Sigmoid colon (tissue), 7 donors: ENCODE measurements around the gene NEUROD1. TPM values are rescaled to one million over a fixed set of nuclear protein-coding genes. Genes with fewer than 3 reads are reported as not detected.

ENCODE experiments used
- DNase-seq: peaks from one replicate; pipeline ENCODE4 v3.0.0-alpha.2; 2019
- H3K27ac ChIP-seq, 4 donors: fragments of 200-600 bp; sonication (generic); one replicate each; pipeline ENCODE4 v1.5.1; 2016 to 2019; ENCODE audit warnings: mild to moderate bottlenecking in 1 of 4
- H3K27me3 ChIP-seq, 3 donors: fragments of 200-600 bp; sonication (generic); one replicate each; pipeline ENCODE4 v1.5.1; 2019; ENCODE audit warnings: mild to moderate bottlenecking in 1 of 3
- H3K36me3 ChIP-seq, 4 donors: fragments of 200-600 bp; sonication (generic); one replicate each; pipeline ENCODE4 v1.5.1; 2016 to 2019
- H3K4me1 ChIP-seq, 4 donors: fragments of 200-600 bp; sonication (generic); one replicate each; pipeline ENCODE4 v1.5.1; 2017 to 2019
- H3K4me3 ChIP-seq, 4 donors: fragments of 200-600 bp; sonication (generic); one replicate each; pipeline ENCODE4 v1.5.1; 2017 to 2019; ENCODE audit warnings: mild to moderate bottlenecking in 2 of 4, moderate library complexity in 1 of 4
- H3K9me3 ChIP-seq, 4 donors: fragments of 200-600 bp in 3 of 4; sonication (generic) in 3 of 4; one replicate each; pipeline versions ENCODE4 v1.5.1 to v1.6.1; 2013 to 2019
- EP300 ChIP-seq, 4 donors: sonication (generic); formaldehyde crosslinking; IDR thresholded peaks; one replicate each; pipeline ENCODE4 v1.6.1; 2017; ENCODE audit warnings: antibody characterized with exemption in 4 of 4
- POLR2A ChIP-seq, 2 donors: fragments of 450-650 bp; IDR thresholded peaks; one replicate each; pipeline ENCODE4 v1.6.1; 2016; ENCODE audit warnings: antibody characterized with exemption in 2 of 2, mild to moderate bottlenecking in 2 of 2, moderate library complexity in 2 of 2
- POLR2AphosphoS5 ChIP-seq, 4 donors: sonication (generic); formaldehyde crosslinking; IDR thresholded peaks; one replicate each; pipeline ENCODE4 v1.6.1; 2017; ENCODE audit warnings: antibody characterized with exemption in 4 of 4
- WGBS, 2 donors: extraction: QIAGEN DNeasy Blood & Tissue Kit; methylation state at CpG; one replicate each; pipeline ENCODE4 v1.1.7; 2013; 5-methylcytosine and 5-hydroxymethylcytosine counted together
- intact Hi-C: fragments of 100-400 bp; cut with DNase I; formaldehyde crosslinking; loops from one replicate; pipeline ENCODE4 v1.15.1; 2023
- polyA plus RNA-seq, 3 donors: library from polyadenylated mRNA; stranded (reverse); fragments of 200-250 nt; gene quantifications; one replicate each; pipeline ENCODE4 v1.2.3, GENCODE V29; 2013
- total RNA-seq, 4 donors: library from RNA; depleted of rRNA; stranded (reverse); fragments of >200 nt; gene quantifications; one replicate each; pipeline ENCODE4 v1.1.0, GENCODE V29; 2016
- TF ChIP-seq, protein P1 (sequence below), 4 experiments: fragments of 450-650 bp in 3 of 4; fragments of 200-600 bp in 1 of 4; IDR thresholded peaks; one replicate each; pipeline ENCODE4 v1.5.1; 2016 to 2019; ENCODE audit warnings: antibody characterized with exemption in 4 of 4, mild to moderate bottlenecking in 3 of 4, moderate library complexity in 2 of 4
- donor health status: healthy with polysubstance abuse.
- donor health status: Bipolar disorder and iron deficiency.
- donor health status: healthy.

Gene NEUROD1
- total and polyA plus RNA-seq, 7 donors, result 0.39 to 3.6 (median 2.3) TPM; not detected in 4

DNA sequence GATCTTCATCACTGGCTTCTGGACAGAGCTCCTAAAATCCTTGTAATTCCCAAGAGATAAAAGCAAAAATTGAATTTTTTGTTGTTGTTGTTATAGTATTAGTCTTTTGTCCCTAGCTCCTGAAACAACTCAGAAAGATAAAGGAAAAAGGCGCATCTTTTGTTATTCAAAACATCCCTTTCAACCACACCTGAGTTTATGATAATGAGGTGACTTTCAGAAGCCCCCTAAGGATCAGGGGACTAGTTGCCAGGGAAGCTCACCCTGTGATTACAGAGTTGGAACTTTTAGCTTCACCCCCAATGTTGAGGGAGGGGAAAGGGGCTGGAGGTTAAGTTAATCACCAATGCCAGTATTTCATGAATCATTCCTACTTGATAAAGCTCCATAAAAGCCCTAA is 13.1 kb downstream of the NEUROD1 start:
- no peak overlapping the region for H3K27ac ChIP-seq
- intact Hi-C loops, result no loop called here
- H3K27me3 ChIP-seq, result peaks cover 0 to 9% (median 0%) of the 10 kb centered on the region in 3 donors
- 75 to 84% methylated on average over 1 of the region's 1 CpG for WGBS, 2 donors
- H3K9me3 ChIP-seq, result peaks cover 0 to 5% (median 0%) of the 10 kb centered on the region in 4 donors
- TF ChIP-seq EP300 (IDR thresholded peaks at IDR 0.05), result no peak
- no peaks in the 10 kb centered on the region for H3K4me1 ChIP-seq
- no peaks in the 10 kb centered on the region for H3K36me3 ChIP-seq
- H3K4me3 ChIP-seq, result no peak overlapping the region
- no peak for DNase-seq

DNA sequence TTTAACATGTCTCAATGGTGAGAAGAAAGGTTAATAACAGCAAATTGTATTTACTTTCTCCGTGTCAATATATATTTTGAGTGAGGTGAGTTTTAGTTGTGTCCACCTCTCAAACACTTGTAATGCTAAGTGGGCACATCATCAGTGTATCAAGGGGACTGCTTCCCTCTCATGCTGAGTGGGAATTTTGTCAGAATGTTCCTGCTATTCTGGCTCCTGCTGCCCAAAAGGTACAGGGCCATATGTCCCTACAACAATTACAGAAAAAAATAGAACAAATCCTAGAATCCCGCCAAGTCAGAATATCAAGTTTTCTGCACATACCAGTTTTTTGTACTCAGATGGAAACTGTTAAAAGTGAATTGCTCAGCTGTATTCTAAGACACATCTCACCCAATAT is 18.0 kb downstream of the NEUROD1 start:
- Histone ChIP-seq H3K4me3 (no peak overlapping the region), H3K9me3 (peaks cover 0 to 5% (median 0%) of the 10 kb centered on the region in 4 donors), H3K27me3 (peaks cover 0 to 31% (median 0%) of the 10 kb centered on the region in 3 donors), H3K27ac (no peak overlapping the region), H3K36me3 (no peaks in the 10 kb centered on the region), H3K4me1 (peaks cover 0 to 3% (median 2%) of the 10 kb centered on the region in 4 donors)
- 95 to 99% methylated on average over 2 of the region's 2 CpGs for WGBS, 2 donors
- intact Hi-C loops, result no loop called here
- TF ChIP-seq POLR2A (IDR thresholded peaks at IDR 0.05), result no peak
- no peak for TF ChIP-seq EP300 (IDR thresholded peaks at IDR 0.05)
- TF ChIP-seq POLR2AphosphoS5 (IDR thresholded peaks at IDR 0.05), result no peak
- TF ChIP-seq, protein P1, sequence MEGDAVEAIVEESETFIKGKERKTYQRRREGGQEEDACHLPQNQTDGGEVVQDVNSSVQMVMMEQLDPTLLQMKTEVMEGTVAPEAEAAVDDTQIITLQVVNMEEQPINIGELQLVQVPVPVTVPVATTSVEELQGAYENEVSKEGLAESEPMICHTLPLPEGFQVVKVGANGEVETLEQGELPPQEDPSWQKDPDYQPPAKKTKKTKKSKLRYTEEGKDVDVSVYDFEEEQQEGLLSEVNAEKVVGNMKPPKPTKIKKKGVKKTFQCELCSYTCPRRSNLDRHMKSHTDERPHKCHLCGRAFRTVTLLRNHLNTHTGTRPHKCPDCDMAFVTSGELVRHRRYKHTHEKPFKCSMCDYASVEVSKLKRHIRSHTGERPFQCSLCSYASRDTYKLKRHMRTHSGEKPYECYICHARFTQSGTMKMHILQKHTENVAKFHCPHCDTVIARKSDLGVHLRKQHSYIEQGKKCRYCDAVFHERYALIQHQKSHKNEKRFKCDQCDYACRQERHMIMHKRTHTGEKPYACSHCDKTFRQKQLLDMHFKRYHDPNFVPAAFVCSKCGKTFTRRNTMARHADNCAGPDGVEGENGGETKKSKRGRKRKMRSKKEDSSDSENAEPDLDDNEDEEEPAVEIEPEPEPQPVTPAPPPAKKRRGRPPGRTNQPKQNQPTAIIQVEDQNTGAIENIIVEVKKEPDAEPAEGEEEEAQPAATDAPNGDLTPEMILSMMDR (IDR thresholded peaks at IDR 0.05), result no peak
- DNase-seq, result no peak

DNA sequence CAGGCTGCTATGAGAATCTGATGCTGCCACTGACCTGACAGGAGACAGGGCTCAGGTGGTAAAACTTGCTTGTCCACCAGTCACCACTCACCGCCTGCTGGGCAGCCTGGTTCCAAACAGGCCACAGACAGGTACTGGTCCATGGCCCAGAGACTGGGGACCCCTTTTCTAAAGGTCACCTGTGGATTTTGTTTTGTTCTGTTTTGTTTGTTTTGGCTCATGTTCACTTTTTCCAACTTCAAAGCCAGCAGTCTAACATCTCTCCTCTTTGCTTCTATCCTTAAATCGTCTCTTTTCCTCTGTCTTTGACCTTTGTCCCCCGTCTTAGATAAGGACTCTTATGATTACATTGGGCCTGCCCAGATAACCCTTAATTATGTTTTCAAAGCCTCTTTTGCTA is 20.1 kb downstream of the NEUROD1 start:
- no peak for DNase-seq
- intact Hi-C loops, result no loop called here
- no peaks in the 10 kb centered on the region for H3K36me3 ChIP-seq
- peaks cover 0 to 42% (median 0%) of the 10 kb centered on the region in 3 donors for H3K27me3 ChIP-seq
- H3K4me3 ChIP-seq, result no peak overlapping the region
- H3K27ac ChIP-seq, result no peak overlapping the region
- TF ChIP-seq, protein P1 (IDR thresholded peaks at IDR 0.05), result no peak
- no peak for TF ChIP-seq POLR2AphosphoS5 (IDR thresholded peaks at IDR 0.05)
- TF ChIP-seq POLR2A (IDR thresholded peaks at IDR 0.05), result no peak
- no peak for TF ChIP-seq EP300 (IDR thresholded peaks at IDR 0.05)
- no peaks in the 10 kb centered on the region for H3K9me3 ChIP-seq
- peaks cover 0 to 13% (median 10%) of the 10 kb centered on the region in 4 donors for H3K4me1 ChIP-seq
- WGBS, 2 donors, result 22 to 60% methylated on average over 3 of the region's 3 CpGs

DNA sequence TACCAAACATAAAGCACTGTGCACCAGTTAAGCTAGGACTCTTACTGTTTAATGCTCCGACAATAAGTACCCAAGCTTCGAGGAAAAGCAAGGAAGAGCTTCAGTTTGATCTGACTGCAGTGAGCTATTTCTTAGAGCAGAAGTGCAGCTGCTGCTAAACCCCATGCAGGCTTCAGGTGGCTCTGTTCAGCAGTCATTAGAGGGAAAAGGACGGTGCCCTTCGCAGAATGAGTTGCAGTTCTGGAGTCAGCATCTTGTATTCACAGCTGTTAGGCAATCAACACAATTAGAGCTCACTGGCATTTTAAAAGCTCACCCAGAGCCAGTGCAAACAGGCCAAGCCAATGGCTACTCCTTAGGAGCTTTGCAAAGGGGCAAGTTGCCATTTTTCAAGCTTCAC is 21.9 kb downstream of the NEUROD1 start:
- 88 to 91% methylated on average over 4 of the region's 4 CpGs for whole genome bisulfite sequencing, 2 donors
- Histone ChIP-seq H3K4me3 (no peak overlapping the region), H3K4me1 (peaks cover 0 to 13% (median 10%) of the 10 kb centered on the region in 4 donors), H3K9me3 (no peaks in the 10 kb centered on the region), H3K27ac (no peak overlapping the region), H3K36me3 (no peaks in the 10 kb centered on the region), H3K27me3 (peaks cover 0 to 42% (median 0%) of the 10 kb centered on the region in 3 donors)
- no peak for DNase-seq
- TF ChIP-seq, protein P1 (IDR thresholded peaks at IDR 0.05), result no peak
- no peak for TF ChIP-seq POLR2A (IDR thresholded peaks at IDR 0.05)
- TF ChIP-seq POLR2AphosphoS5 (IDR thresholded peaks at IDR 0.05), result no peak
- TF ChIP-seq EP300 (IDR thresholded peaks at IDR 0.05), result no peak
- intact Hi-C loops, result no loop called here

DNA sequence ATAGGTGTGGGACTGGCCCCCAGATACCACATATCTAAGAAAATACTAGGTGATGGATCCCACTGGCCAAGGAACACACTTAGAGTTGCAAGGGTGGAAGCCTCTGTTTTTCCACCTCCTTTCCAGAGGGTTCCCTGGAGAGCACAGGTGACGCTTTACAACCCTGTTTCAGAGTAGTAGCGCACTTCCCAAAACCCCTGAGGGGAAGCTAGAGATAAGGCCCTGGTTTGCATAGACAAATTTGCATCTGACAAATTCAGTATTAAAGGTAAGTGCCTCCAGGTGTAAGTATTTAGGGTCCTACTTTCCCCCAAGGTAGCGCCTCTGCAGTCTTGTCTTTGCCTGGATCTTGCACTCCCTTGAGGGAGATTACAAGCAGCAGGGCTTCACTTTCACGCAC is 22.9 kb downstream of the NEUROD1 start:
- H3K4me3 ChIP-seq, result peak overlapping the region in 1 of 4 donors; percentile 48
- no peak for DNase-seq
- 73 to 81% methylated on average over 4 of the region's 4 CpGs for WGBS, 2 donors
- peaks cover 0 to 42% (median 0%) of the 10 kb centered on the region in 3 donors for H3K27me3 ChIP-seq
- H3K36me3 ChIP-seq, result no peaks in the 10 kb centered on the region
- H3K9me3 ChIP-seq, result no peaks in the 10 kb centered on the region
- H3K27ac ChIP-seq, result no peak overlapping the region
- peaks cover 0 to 13% (median 10%) of the 10 kb centered on the region in 4 donors for H3K4me1 ChIP-seq
- TF ChIP-seq EP300 (IDR thresholded peaks at IDR 0.05) (no peak), POLR2A (IDR thresholded peaks at IDR 0.05) (no peak), POLR2AphosphoS5 (IDR thresholded peaks at IDR 0.05) (no peak)
- TF ChIP-seq, protein P1 (IDR thresholded peaks at IDR 0.05), result no peak
- intact Hi-C loops, result no loop called here
